Progenitor cell of endocrine pancreas (in vitro differentiated cells): ENCODE measurements around the gene PSMG4. TPM values are rescaled to one million over a fixed set of nuclear protein-coding genes. Genes with fewer than 3 reads are reported as not detected.

ENCODE experiments used
- DNase-seq: peaks from one replicate; pipeline ENCODE4 v3.0.0; 2021; ENCODE audit warnings: low spot score; ENCODE audit not compliant: unreplicated experiment
- H3K27ac Mint-ChIP-seq: 2 replicates; pipeline ENCODE4 v1.8.0; 2021; ENCODE audit warnings: mild to moderate bottlenecking, moderate library complexity, mixed read lengths
- H3K27me3 Mint-ChIP-seq: 2 replicates; pipeline ENCODE4 v1.8.0; 2021; ENCODE audit warnings: mixed read lengths
- H3K36me3 Mint-ChIP-seq: 2 replicates; pipeline ENCODE4 v1.8.0; 2022; ENCODE audit warnings: mixed read lengths; ENCODE audit not compliant: insufficient read depth
- H3K4me1 Mint-ChIP-seq: 2 replicates; pipeline ENCODE4 v1.8.0; 2021; ENCODE audit warnings: low read depth, mixed read lengths
- H3K4me3 Mint-ChIP-seq: 2 replicates; pipeline ENCODE4 v1.8.0; 2021; ENCODE audit warnings: low read depth, mild to moderate bottlenecking, moderate library complexity, mixed read lengths
- H3K9me3 Mint-ChIP-seq: 2 replicates; pipeline ENCODE4 v1.8.0; 2021; ENCODE audit warnings: low read depth, mixed read lengths
- total RNA-seq: library from RNA; stranded (reverse); gene quantifications from 2 replicates; pipeline ENCODE4 v1.2.1, GENCODE V29; 2021
- TF ChIP-seq, protein P1 (sequence below): fragments of 200-600 bp; sonication (generic); IDR thresholded peaks from one replicate; pipeline ENCODE4 v1.5.0; 2021; ENCODE audit warnings: antibody characterized with exemption, mild to moderate bottlenecking; ENCODE audit not compliant: unreplicated experiment

The PSMG4 gene
- total RNA-seq, 1 donor from 2014 or later, result 17.7 TPM

GRCh38 chr6:3314621-3315467 lies 56.1 kb downstream of the PSMG4 start:
- Mint-ChIP-seq H3K4me1 (no peaks in the 10 kb centered on the region), H3K36me3 (peaks cover 14% of the 10 kb centered on the region), H3K4me3 (no peak overlapping the region), H3K27ac (no peak overlapping the region), H3K9me3 (no peaks in the 10 kb centered on the region), H3K27me3 (peaks cover 7% of the 10 kb centered on the region)
- no peak for DNase-seq
- TF ChIP-seq, protein P1, sequence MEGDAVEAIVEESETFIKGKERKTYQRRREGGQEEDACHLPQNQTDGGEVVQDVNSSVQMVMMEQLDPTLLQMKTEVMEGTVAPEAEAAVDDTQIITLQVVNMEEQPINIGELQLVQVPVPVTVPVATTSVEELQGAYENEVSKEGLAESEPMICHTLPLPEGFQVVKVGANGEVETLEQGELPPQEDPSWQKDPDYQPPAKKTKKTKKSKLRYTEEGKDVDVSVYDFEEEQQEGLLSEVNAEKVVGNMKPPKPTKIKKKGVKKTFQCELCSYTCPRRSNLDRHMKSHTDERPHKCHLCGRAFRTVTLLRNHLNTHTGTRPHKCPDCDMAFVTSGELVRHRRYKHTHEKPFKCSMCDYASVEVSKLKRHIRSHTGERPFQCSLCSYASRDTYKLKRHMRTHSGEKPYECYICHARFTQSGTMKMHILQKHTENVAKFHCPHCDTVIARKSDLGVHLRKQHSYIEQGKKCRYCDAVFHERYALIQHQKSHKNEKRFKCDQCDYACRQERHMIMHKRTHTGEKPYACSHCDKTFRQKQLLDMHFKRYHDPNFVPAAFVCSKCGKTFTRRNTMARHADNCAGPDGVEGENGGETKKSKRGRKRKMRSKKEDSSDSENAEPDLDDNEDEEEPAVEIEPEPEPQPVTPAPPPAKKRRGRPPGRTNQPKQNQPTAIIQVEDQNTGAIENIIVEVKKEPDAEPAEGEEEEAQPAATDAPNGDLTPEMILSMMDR, result no peak

GRCh38 chr6:3315841-3316240 lies 57.1 kb downstream of the PSMG4 start:
- H3K9me3 Mint-ChIP-seq, result no peaks in the 10 kb centered on the region
- H3K36me3 Mint-ChIP-seq, result peaks cover 14% of the 10 kb centered on the region
- TF ChIP-seq, protein P1, result no peak
- DNase-seq, result no peak
- H3K4me1 Mint-ChIP-seq, result no peaks in the 10 kb centered on the region
- H3K27ac Mint-ChIP-seq, result no peak overlapping the region
- no peak overlapping the region for H3K4me3 Mint-ChIP-seq
- H3K27me3 Mint-ChIP-seq, result peaks cover 7% of the 10 kb centered on the region

- DNase-seq, result no peak
- TF ChIP-seq, protein P1, result no peak
- Mint-ChIP-seq H3K27me3 (peaks cover 7% of the 10 kb centered on the region), H3K9me3 (no peaks in the 10 kb centered on the region), H3K36me3 (peaks cover 14% of the 10 kb centered on the region), H3K4me1 (no peaks in the 10 kb centered on the region), H3K27ac (no peak overlapping the region), H3K4me3 (no peak overlapping the region)
Observed at GRCh38 chr6:3316331-3316730, 57.6 kb downstream of the PSMG4 start.

DNA sequence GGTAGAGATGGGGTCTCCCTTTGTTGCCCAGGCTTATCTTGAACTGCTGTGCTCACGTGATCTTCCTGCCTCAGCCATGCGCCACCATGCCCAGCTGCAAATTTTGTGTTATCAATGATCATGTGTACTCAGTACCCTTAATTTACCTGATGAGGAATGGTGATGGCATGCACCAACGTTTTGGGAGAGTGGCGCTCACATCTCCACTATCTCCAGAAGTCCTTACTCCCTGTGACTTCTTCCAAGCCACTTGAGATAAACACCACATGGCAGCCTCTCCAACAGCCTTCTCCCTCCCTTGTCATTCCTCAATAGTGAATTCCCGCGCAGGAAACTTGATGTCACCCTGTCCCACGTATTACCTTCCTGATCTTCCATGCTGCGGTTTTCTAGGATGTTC lies 58.1 kb downstream of the PSMG4 start:
- no peak for DNase-seq
- no peaks in the 10 kb centered on the region for H3K9me3 Mint-ChIP-seq
- H3K36me3 Mint-ChIP-seq, result peaks cover 15% of the 10 kb centered on the region
- no peak overlapping the region for H3K4me3 Mint-ChIP-seq
- peaks cover 7% of the 10 kb centered on the region for H3K27me3 Mint-ChIP-seq
- TF ChIP-seq, protein P1, result no peak
- H3K4me1 Mint-ChIP-seq, result no peaks in the 10 kb centered on the region
- no peak overlapping the region for H3K27ac Mint-ChIP-seq

Other genes starting within 250 kb of the PSMG4 start
- 15.1 and 15.5 TPM in 2 replicates for gene RIPK1, start 190.5 kb upstream of the PSMG4 start, total RNA-seq
- gene BPHL, start 140.2 kb upstream of the PSMG4 start, total RNA-seq, result 68.4 and 69.7 TPM in 2 replicates
- gene TUBB2A, start 101.4 kb upstream of the PSMG4 start, total RNA-seq, result 31.9 and 37.1 TPM in 2 replicates
- 268 and 276 TPM in 2 replicates for gene TUBB2B, start 31.3 kb upstream of the PSMG4 start, total RNA-seq
- gene SLC22A23, start 198.1 kb downstream of the PSMG4 start, total RNA-seq, result 17.1 and 19.4 TPM in 2 replicates